H9 (cell line): ENCODE data around the gene CSF1R. TPM values are rescaled to one million over a fixed set of nuclear protein-coding genes. Genes with fewer than 3 reads are reported as not detected.

Experiments used
- DNase-seq: peaks from one replicate; pipeline ENCODE4 v3.0.0-alpha.2; 2017
- H2AFZ ChIP-seq: one replicate; pipeline ENCODE4 v1.6.1; 2013; ENCODE audit warnings: mild to moderate bottlenecking, low read length, control low read depth, moderate library complexity
- H2AK5ac ChIP-seq: 2 replicates; pipeline ENCODE4 v1.6.1; 2013; ENCODE audit warnings: low read length, control low read depth, mixed read lengths; ENCODE audit not compliant: insufficient read length
- H2BK120ac ChIP-seq: one replicate; pipeline ENCODE4 v1.6.1; 2013; ENCODE audit warnings: low read depth, mild to moderate bottlenecking, low read length, control low read depth, inconsistent platforms; ENCODE audit not compliant: poor library complexity, severe bottlenecking
- H2BK12ac ChIP-seq: 2 replicates; pipeline ENCODE4 v1.6.1; 2013; ENCODE audit warnings: low read length, control low read depth, mixed read lengths, low read depth; ENCODE audit not compliant: insufficient read length
- H2BK15ac ChIP-seq: 2 replicates; pipeline ENCODE4 v1.6.1; 2013; ENCODE audit warnings: low read depth, low read length, control low read depth
- H2BK20ac ChIP-seq: one replicate; pipeline ENCODE4 v1.6.1; 2013; ENCODE audit warnings: low read depth, mild to moderate bottlenecking, low read length, control low read depth, inconsistent platforms; ENCODE audit not compliant: poor library complexity, severe bottlenecking
- H2BK5ac ChIP-seq: 2 replicates; pipeline ENCODE4 v1.6.1; 2013; ENCODE audit warnings: low read length, control low read depth, mixed read lengths; ENCODE audit not compliant: insufficient read length
- H3K14ac ChIP-seq: 2 replicates; pipeline ENCODE4 v1.6.1; 2013; ENCODE audit warnings: low read length, control low read depth; ENCODE audit not compliant: insufficient read depth
- H3K18ac ChIP-seq: 2 replicates; pipeline ENCODE4 v1.6.1; 2013; ENCODE audit warnings: low read depth, mild to moderate bottlenecking, mixed read lengths, low read length, control low read depth; ENCODE audit not compliant: insufficient read length
- H3K23ac ChIP-seq: 2 replicates; pipeline ENCODE4 v1.6.1; 2013; ENCODE audit warnings: low read length, control low read depth, mixed read lengths, low read depth; ENCODE audit not compliant: insufficient read length
- H3K23me2 ChIP-seq: 2 replicates; pipeline ENCODE4 v1.6.1; 2013; ENCODE audit warnings: low read depth, mild to moderate bottlenecking, mixed read lengths, low read length, control low read depth; ENCODE audit not compliant: insufficient read length, poor library complexity, severe bottlenecking
- H3K27ac ChIP-seq: 2 replicates; pipeline ENCODE4 v1.5.1; 2013; ENCODE audit warnings: low read length, control low read depth, mixed read lengths, low read depth; ENCODE audit not compliant: insufficient read length
- H3K27me3 ChIP-seq: 2 replicates; pipeline ENCODE4 v1.6.1; 2013; ENCODE audit warnings: low read length, control low read depth, inconsistent platforms; ENCODE audit not compliant: insufficient read depth
- H3K4ac ChIP-seq: 2 replicates; pipeline ENCODE4 v1.6.1; 2013; ENCODE audit warnings: low read depth, mild to moderate bottlenecking, control low read depth, inconsistent platforms, low read length, moderate library complexity
- H3K4me1 ChIP-seq: 2 replicates; pipeline ENCODE4 v1.6.1; 2013; ENCODE audit warnings: low read length, control low read depth, inconsistent platforms; ENCODE audit not compliant: insufficient read depth
- H3K4me2 ChIP-seq: 2 replicates; pipeline ENCODE4 v1.6.1; 2013; ENCODE audit warnings: low read length, control low read depth, mixed read lengths; ENCODE audit not compliant: insufficient read length, insufficient read depth
- H3K56ac ChIP-seq: 2 replicates; pipeline ENCODE4 v1.6.1; 2013; ENCODE audit warnings: low read depth, mild to moderate bottlenecking, mixed read lengths, low read length, control low read depth; ENCODE audit not compliant: insufficient read length
- H3K79me1 ChIP-seq: 2 replicates; pipeline ENCODE4 v1.6.1; 2013; ENCODE audit warnings: low read depth, mild to moderate bottlenecking, moderate library complexity, low read length, control low read depth, inconsistent platforms; ENCODE audit not compliant: insufficient read depth, poor library complexity, severe bottlenecking
- H3K79me2 ChIP-seq: 2 replicates; pipeline ENCODE4 v1.6.1; 2013; ENCODE audit warnings: low read length, control low read depth, inconsistent platforms; ENCODE audit not compliant: insufficient read depth
- H3K9ac ChIP-seq: 2 replicates; pipeline ENCODE4 v1.6.1; 2013; ENCODE audit warnings: low read length, control low read depth, mixed read lengths; ENCODE audit not compliant: insufficient read length; ENCODE audit errors: extremely low read depth
- H3K9me3 ChIP-seq: one replicate; pipeline ENCODE4 v1.6.1; 2013; ENCODE audit warnings: low read depth, low read length, inconsistent platforms; ENCODE audit not compliant: control insufficient read depth
- H3T11ph ChIP-seq: one replicate; pipeline ENCODE4 v1.6.1; 2013; ENCODE audit warnings: mild to moderate bottlenecking, low read length, control low read depth, inconsistent platforms
- H4K20me1 ChIP-seq: one replicate; pipeline ENCODE4 v1.6.1; 2013; ENCODE audit not compliant: control insufficient read depth, insufficient read length, insufficient read depth
- H4K5ac ChIP-seq: 2 replicates; pipeline ENCODE4 v1.6.1; 2013; ENCODE audit warnings: low read depth, mild to moderate bottlenecking, mixed read lengths, low read length, control low read depth; ENCODE audit not compliant: insufficient read length
- H4K8ac ChIP-seq: replicated peaks from 2 replicates; pipeline ENCODE4 v1.6.1; 2013; ENCODE audit warnings: low read length, control low read depth, mixed read lengths, low read depth; ENCODE audit not compliant: insufficient read length
- H4K91ac ChIP-seq: 2 replicates; pipeline ENCODE4 v1.6.1; 2013; ENCODE audit warnings: low read depth, mild to moderate bottlenecking, moderate library complexity, mixed read lengths, low read length, control low read depth; ENCODE audit not compliant: insufficient read length
- H3K27ac Mint-ChIP-seq, 3 experiments: 2 replicates in 2 of 3; 3 replicates in 1 of 3; pipeline ENCODE4 v1.8.0; 2020 to 2021; ENCODE audit warnings: mixed read lengths in 3 of 3, mild to moderate bottlenecking in 1 of 3, moderate library complexity in 1 of 3
- H3K27me3 Mint-ChIP-seq: 2 replicates; pipeline ENCODE4 v1.8.0; 2021; ENCODE audit warnings: low read depth, mild to moderate bottlenecking, moderate library complexity, mixed read lengths
- H3K36me3 Mint-ChIP-seq, 3 experiments: 2 replicates in 2 of 3; 3 replicates in 1 of 3; pipeline ENCODE4 v1.8.0; 2020 to 2021; ENCODE audit warnings: low read depth in 3 of 3, mixed read lengths in 3 of 3; ENCODE audit not compliant: insufficient read depth in 1 of 3
- H3K4me1 Mint-ChIP-seq, 2 experiments: 2 replicates each; pipeline ENCODE4 v1.8.0; 2020; ENCODE audit warnings: mixed read lengths in 2 of 2
- H3K4me3 Mint-ChIP-seq, 2 experiments: 2 replicates in 1 of 2; 3 replicates in 1 of 2; pipeline ENCODE4 v1.8.0; 2020 to 2021; ENCODE audit warnings: mild to moderate bottlenecking in 2 of 2, mixed read lengths in 2 of 2, moderate library complexity in 1 of 2
- H3K9me3 Mint-ChIP-seq, 2 experiments: 2 replicates in 1 of 2; 3 replicates in 1 of 2; pipeline ENCODE4 v1.8.0; 2020; ENCODE audit warnings: mild to moderate bottlenecking in 2 of 2, mixed read lengths in 2 of 2, moderate library complexity in 1 of 2
- CTCF ChIP-seq: fragments of 200-600 bp; sonication (generic); conservative IDR thresholded peaks from 3 replicates; pipeline ENCODE4 v1.8.0; 2021; ENCODE audit warnings: antibody characterized with exemption, mild to moderate bottlenecking
- WGBS: extraction: QIAGEN DNeasy Blood & Tissue Kit; methylation state at CpG from one replicate; pipeline ENCODE4 v1.1.7; 2013; ENCODE audit warnings: missing lambda C conversion rate, low lambda C conversion rate, mixed read lengths; ENCODE audit not compliant: insufficient read length; ENCODE audit errors: extremely low coverage; 5-methylcytosine and 5-hydroxymethylcytosine counted together
- total RNA-seq: library from RNA; stranded (reverse); gene quantifications from 2 replicates; pipeline ENCODE4 v1.2.1, GENCODE V29; 2021

Gene CSF1R
- total RNA-seq, 1 experiment from 2014 or later, result 0.13 TPM

GRCh38 chr5:150103678-150104549 lies 17.6 kb upstream of the CSF1R start:
- Histone ChIP-seq H3K18ac (no peak overlapping the region), H3K4me1 (no peaks in the 10 kb centered on the region), H2BK5ac (no peak overlapping the region), H2AK5ac (no peak overlapping the region), H3K23ac (no peak overlapping the region), H4K8ac (no peak overlapping the region), H3K4me2 (no peak overlapping the region), H3K14ac (no peak overlapping the region), H3K9me3 (no peaks in the 10 kb centered on the region), H3K4ac (no peak overlapping the region), H3K9ac (no peak overlapping the region), H3K79me2 (no peaks in the 10 kb centered on the region), H4K91ac (no peak overlapping the region), H2BK15ac (no peak overlapping the region), H2BK120ac (no peak overlapping the region), H3K23me2 (no peaks in the 10 kb centered on the region), H2AFZ (no peak overlapping the region), H3K27me3 (no peaks in the 10 kb centered on the region), H2BK20ac (no peak overlapping the region), H3K79me1 (no peaks in the 10 kb centered on the region), H4K5ac (no peak overlapping the region), H3K56ac (no peak overlapping the region), H4K20me1 (no peaks in the 10 kb centered on the region), H2BK12ac (no peak overlapping the region), H3T11ph (no peak overlapping the region), H3K27ac (no peak overlapping the region)
- no CpG with 5 or more reads among the region's 5 CpGs for WGBS
- Mint-ChIP-seq H3K27me3 (peaks cover 4% of the 10 kb centered on the region; the same call in 1 of the 2 replicates), H3K4me3 (no peak overlapping the region), H3K27ac (no peak overlapping the region), H3K4me1 (0 out of 4 replicates have a peak, but pooled peaks cover 0 to 4% of the 10 kb centered on the region in 2 experiments), H3K9me3 (no peaks in the 10 kb centered on the region; a peak in 1 of 5 replicates), H3K36me3 (no peaks in the 10 kb centered on the region)
- no peak for DNase-seq
- TF ChIP-seq CTCF, result no peak
